ENCODE measurements around the gene UBE2D4. TPM values are rescaled to one million over a fixed set of nuclear protein-coding genes. Genes with fewer than 3 reads are reported as not detected.
"Not testable (repeated sequence)": the region's sequence is repeated elsewhere in the genome, so short reads cannot be mapped to it uniquely, and the experiment has no call there.

The UBE2D4 gene
- total RNA-seq, 6 experiments from 2014 or later = 13.6 to 25.1 (median 17.8) TPM

GRCh38 chr7:43960933-43961332 lies 34.7 kb downstream of the UBE2D4 start:
- H3K27ac ChIP-seq = no peak overlapping the region
- H3K4me3 ChIP-seq = no peak overlapping the region
- ATAC-seq (no peak), DNase-seq (no peak)
- H3K27me3 ChIP-seq = no peaks in the 10 kb centered on the region
- intact Hi-C loops (cut with DNase I) = no loop called here
- TF ChIP-seq CTCF (IDR thresholded peaks at IDR 0.05) = no peak
- TF ChIP-seq POLR2A (IDR thresholded peaks at IDR 0.05) = no peak
- 0% methylated on average over 1 of the region's 1 CpG for WGBS (ENCODE audit: insufficient coverage, low coverage, low lambda C conversion rate, missing lambda C conversion rate)
- no peaks in the 10 kb centered on the region for H3K36me3 ChIP-seq
- no peaks in the 10 kb centered on the region for H3K9me3 ChIP-seq
- no peaks in the 10 kb centered on the region for H3K4me1 ChIP-seq

DNA sequence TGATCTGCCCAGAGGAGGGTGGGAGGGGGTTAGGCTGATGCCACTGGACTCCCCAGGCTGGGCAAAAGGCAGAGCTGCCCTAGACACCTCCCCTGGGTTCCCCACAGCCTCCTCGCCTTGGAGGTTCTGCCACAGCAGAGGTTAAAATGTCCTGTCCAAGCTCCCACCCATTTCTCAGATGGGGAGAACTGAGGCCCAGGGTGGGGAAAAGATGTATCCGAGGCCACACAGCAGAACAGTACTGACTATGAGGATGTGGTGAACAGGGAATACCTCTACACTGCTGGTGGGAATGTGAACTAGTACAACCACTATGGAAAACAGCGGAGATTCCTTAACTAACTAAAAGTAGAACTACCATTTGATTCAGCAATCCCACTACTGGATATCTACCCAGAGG lies 40.2 kb downstream of the UBE2D4 start:
- H3K4me1 ChIP-seq; DNase-seq; H3K27ac ChIP-seq; H3K36me3 ChIP-seq; H3K27me3 ChIP-seq; H3K4me3 ChIP-seq; H3K9me3 ChIP-seq; intact Hi-C loops (cut with DNase I): not testable (repeated sequence)
- 100% methylated on average over 1 of the region's 3 CpGs for WGBS (ENCODE audit: insufficient coverage, low coverage, low lambda C conversion rate, missing lambda C conversion rate)
- peak in 1 of 4 donors; percentile 5 for ATAC-seq

- H3K27me3 ChIP-seq; intact Hi-C loops (cut with DNase I); H3K4me3 ChIP-seq; H3K27ac ChIP-seq; H3K36me3 ChIP-seq; H3K4me1 ChIP-seq; DNase-seq; H3K9me3 ChIP-seq: not testable (repeated sequence)
- WGBS (ENCODE audit: insufficient coverage, low coverage, low lambda C conversion rate, missing lambda C conversion rate) = no CpG with 5 or more reads among the region's 20 CpGs
- ATAC-seq = peak; percentile 17 to 44 (median 26)
Observed at GRCh38 chr7:43968172-43969040, 42.2 kb downstream of the UBE2D4 start.

- no CpG with 5 or more reads among the region's 11 CpGs for WGBS (ENCODE audit: insufficient coverage, low coverage, low lambda C conversion rate, missing lambda C conversion rate)
- H3K4me3 ChIP-seq; H3K36me3 ChIP-seq; ATAC-seq; H3K27ac ChIP-seq; H3K4me1 ChIP-seq; DNase-seq; H3K9me3 ChIP-seq; intact Hi-C loops (cut with DNase I); H3K27me3 ChIP-seq: not testable (repeated sequence)
Observed at GRCh38 chr7:43969586-43969985, 43.4 kb downstream of the UBE2D4 start.

DNA sequence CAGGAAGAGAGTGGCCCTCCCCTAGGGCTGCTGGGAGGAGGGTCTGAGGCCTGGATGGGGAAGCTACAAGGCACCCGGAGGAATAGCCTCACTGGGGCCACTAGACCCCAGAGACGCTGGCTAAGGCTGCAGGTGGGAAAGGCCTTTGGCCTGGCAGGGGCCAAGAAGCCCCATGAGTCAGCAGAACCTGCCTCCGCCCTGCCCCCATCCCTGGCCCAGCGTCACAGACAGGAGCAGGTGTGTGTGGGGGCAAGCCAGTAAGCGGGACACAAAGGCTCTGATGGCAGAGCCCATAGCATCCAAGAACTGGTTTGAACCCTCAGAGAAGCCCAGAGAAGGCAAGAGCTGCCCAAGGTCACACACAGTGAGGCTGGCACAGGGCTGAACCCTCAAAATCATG lies 44.5 kb downstream of the UBE2D4 start:
- H3K4me1 ChIP-seq; H3K27ac ChIP-seq; intact Hi-C loops (cut with DNase I); H3K9me3 ChIP-seq; DNase-seq; H3K27me3 ChIP-seq; H3K36me3 ChIP-seq; H3K4me3 ChIP-seq: not testable (repeated sequence)
- WGBS (ENCODE audit: insufficient coverage, low coverage, low lambda C conversion rate, missing lambda C conversion rate) = no CpG with 5 or more reads among the region's 5 CpGs
- peak in 1 of 4 donors; percentile 5 for ATAC-seq

DNA sequence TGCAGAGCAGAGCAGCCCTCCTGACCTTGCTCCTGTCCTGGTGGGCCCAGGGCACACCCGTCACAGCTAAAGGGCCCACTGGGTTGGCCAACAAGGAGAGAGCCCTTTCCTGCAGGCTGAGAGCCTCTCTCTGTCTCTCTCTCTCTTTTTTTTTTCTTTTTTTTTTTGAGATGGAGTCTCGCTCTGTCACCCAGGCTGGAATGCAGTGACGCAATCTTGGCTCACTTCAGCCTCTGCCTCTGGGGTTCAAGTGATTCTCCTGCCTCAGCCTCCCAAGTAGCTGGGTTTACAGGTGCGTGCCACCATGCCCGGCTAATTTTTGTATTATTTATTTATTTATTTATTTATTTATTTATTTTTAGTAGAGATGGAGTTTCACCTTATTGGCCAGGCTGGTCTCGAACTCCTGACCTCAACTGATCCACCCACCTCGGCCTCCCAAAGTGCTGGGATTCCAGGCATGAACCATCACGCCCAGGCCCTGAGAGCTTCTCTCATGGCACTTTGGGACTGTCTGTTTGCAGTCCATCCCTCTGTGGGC lies 47.9 kb downstream of the UBE2D4 start:
- H3K4me1 ChIP-seq; H3K27me3 ChIP-seq; intact Hi-C loops (cut with DNase I); H3K36me3 ChIP-seq; DNase-seq; H3K27ac ChIP-seq; H3K9me3 ChIP-seq; ATAC-seq; H3K4me3 ChIP-seq: not testable (repeated sequence)
- 87% methylated on average over 5 of the region's 8 CpGs for WGBS (ENCODE audit: insufficient coverage, low coverage, low lambda C conversion rate, missing lambda C conversion rate)

- H3K27ac ChIP-seq; H3K9me3 ChIP-seq; H3K4me3 ChIP-seq; H3K27me3 ChIP-seq; intact Hi-C loops (cut with DNase I); H3K36me3 ChIP-seq; H3K4me1 ChIP-seq; ATAC-seq; DNase-seq: not testable (repeated sequence)
- WGBS (ENCODE audit: insufficient coverage, low coverage, low lambda C conversion rate, missing lambda C conversion rate) = no CpG with 5 or more reads among the region's 10 CpGs
Observed at GRCh38 chr7:43974725-43975482, 48.7 kb downstream of the UBE2D4 start.
